ENCODE measurements around the gene TMEM9B.
"Not testable (repeated sequence)": the region's sequence is repeated elsewhere in the genome, so short reads cannot be mapped to it uniquely, and the experiment has no call there.

The TMEM9B gene

DNA sequence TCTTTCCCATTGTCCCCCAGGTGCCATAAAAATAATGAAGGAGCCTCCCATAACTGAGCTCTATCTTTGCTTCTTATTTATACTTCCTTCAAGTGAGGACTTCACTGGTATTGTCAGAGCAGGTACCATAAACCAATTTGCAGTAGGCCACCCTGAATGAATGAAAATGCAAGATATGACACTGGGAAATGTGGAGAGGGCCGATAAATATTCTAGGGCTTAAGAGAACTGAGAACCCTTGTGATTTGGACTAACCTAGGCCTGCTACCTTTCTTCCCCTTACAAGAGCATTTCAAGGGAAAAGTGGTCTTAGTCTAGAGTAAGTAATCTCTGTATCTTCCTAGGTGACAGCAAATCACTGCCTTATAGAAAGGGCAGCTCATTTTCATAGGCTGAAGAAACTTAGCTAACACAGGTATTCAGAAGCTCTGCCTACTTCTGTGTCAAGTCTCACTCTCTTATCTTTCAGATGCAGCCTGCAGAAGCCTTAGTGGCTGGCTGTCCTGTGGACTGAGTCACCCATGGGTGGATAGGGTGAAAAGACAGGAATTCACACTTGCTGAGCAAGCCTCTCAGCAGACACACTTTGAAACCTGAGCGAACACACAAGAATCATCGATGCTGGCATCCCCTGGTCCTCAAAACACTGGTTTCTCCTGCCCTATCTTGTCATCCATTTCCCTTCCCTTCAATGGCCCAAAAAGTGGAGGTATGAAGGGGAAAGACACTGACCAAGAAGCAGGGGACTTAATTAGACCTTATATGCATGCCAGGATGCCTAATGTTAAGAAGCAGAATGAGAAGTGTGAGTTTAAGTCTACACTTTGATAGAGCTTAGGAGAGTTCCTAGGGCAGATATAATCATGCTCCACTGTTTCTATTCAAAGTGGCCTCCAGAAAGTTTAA is 24.3 kb upstream of the TMEM9B start:
- no peaks in the 10 kb centered on the region for H3K36me3 Mint-ChIP-seq
- H3K4me3 Mint-ChIP-seq, result no peak overlapping the region
- no peak overlapping the region for H3K27ac Mint-ChIP-seq
- H3K4me1 Mint-ChIP-seq, result no peaks in the 10 kb centered on the region
- no peak for DNase-seq (ENCODE audit: low spot score in 2 of 2)
- H3K27me3 Mint-ChIP-seq, result peaks cover 9% of the 10 kb centered on the region
- no peak for ATAC-seq (ENCODE audit: low read depth)
- H3K9me3 Mint-ChIP-seq, result no peaks in the 10 kb centered on the region

GRCh38 chr11:8987446-8987845 is 23.2 kb upstream of the TMEM9B start:
- Mint-ChIP-seq H3K4me1 (no peaks in the 10 kb centered on the region), H3K9me3 (no peaks in the 10 kb centered on the region), H3K27me3 (peaks cover 9% of the 10 kb centered on the region), H3K4me3 (no peak overlapping the region), H3K27ac (no peak overlapping the region), H3K36me3 (no peaks in the 10 kb centered on the region)
- no peak for ATAC-seq (ENCODE audit: low read depth)
- no peak for DNase-seq (ENCODE audit: low spot score in 2 of 2)

- H3K27me3 Mint-ChIP-seq, result peaks cover 12% of the 10 kb centered on the region
- ATAC-seq (ENCODE audit: low read depth); H3K9me3 Mint-ChIP-seq; DNase-seq (ENCODE audit: low spot score in 2 of 2); H3K4me1 Mint-ChIP-seq; H3K4me3 Mint-ChIP-seq; H3K36me3 Mint-ChIP-seq; H3K27ac Mint-ChIP-seq: not testable (repeated sequence)
Measured at GRCh38 chr11:8986772-8987171, 22.5 kb upstream of the TMEM9B start.

DNA sequence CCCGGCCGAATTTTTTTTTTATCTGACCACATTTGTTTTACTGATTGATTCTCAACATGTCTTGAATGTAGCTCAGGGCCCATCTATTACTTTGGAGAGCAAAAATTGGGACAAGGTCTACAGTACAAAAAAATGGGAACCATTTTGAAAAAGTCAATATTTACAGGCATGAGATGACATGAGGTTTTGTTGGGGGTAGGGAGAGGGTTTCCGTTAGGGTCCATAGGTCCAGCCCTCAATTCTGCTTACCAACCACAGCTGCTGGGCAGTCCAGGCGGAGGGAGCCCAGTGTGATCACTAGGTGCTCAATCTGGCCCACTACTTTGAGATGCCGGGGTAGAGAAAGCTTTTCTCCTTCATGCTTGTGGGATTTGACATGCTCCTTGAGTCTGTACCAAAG is 21.2 kb upstream of the TMEM9B start:
- H3K27ac Mint-ChIP-seq, result no peak overlapping the region
- H3K36me3 Mint-ChIP-seq, result no peaks in the 10 kb centered on the region
- H3K4me1 Mint-ChIP-seq, result no peaks in the 10 kb centered on the region
- H3K9me3 Mint-ChIP-seq, result no peaks in the 10 kb centered on the region
- no peak overlapping the region for H3K4me3 Mint-ChIP-seq
- H3K27me3 Mint-ChIP-seq, result peaks cover 12% of the 10 kb centered on the region
- ATAC-seq (ENCODE audit: low read depth) (no peak), DNase-seq (ENCODE audit: low spot score in 2 of 2) (no peak)

- DNase-seq (ENCODE audit: low spot score in 2 of 2), result no peak
- H3K27me3 Mint-ChIP-seq, result peaks cover 10% of the 10 kb centered on the region
- no peaks in the 10 kb centered on the region for H3K9me3 Mint-ChIP-seq
- no peaks in the 10 kb centered on the region for H3K36me3 Mint-ChIP-seq
- no peak overlapping the region for H3K4me3 Mint-ChIP-seq
- no peak for ATAC-seq (ENCODE audit: low read depth)
- no peaks in the 10 kb centered on the region for H3K4me1 Mint-ChIP-seq
- no peak overlapping the region for H3K27ac Mint-ChIP-seq
Measured at GRCh38 chr11:8983552-8983951, 19.3 kb upstream of the TMEM9B start.

DNA sequence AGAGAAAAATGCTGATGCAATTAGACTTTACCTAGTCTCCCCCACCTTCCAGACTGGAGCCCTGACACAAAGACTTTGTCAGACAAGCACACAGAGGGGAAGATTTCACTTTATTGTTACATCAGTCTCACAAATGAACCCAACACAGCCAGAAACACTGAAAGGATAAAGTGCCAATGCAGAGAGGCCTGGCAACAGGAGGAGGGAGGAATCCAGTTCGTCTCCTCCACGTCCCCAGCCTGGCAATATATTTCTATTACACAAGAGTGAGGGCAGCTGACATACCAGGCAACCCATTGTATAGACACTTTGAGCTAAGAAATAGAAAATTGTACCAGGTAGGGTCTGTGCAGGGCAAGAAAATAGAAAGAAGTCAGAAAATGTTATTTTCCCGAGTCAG is 16.2 kb upstream of the TMEM9B start:
- DNase-seq (ENCODE audit: low spot score in 2 of 2), result no peak
- H3K4me1 Mint-ChIP-seq, result no peaks in the 10 kb centered on the region
- no peaks in the 10 kb centered on the region for H3K9me3 Mint-ChIP-seq

DNA sequence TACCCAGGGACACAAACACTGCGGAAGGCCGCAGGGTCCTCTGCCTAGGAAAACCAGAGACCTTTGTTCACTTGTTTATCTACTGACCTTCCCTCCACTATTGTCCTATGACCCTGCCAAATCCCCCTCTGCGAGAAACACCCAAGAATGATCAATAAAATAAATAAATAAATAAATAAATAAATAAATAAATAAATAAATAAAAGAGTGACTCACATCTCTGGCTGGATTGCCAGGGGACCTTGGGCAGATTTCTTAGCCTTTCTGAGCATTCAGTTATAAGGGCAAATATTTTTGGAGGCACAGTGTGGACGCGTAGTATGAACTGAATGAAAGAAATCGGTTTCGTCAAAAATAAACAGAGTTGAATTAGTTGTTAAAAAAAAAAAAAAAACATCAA is 15.1 kb upstream of the TMEM9B start:
- not testable (repeated sequence) for H3K4me3 Mint-ChIP-seq; H3K9me3 Mint-ChIP-seq; DNase-seq (ENCODE audit: low spot score in 2 of 2); H3K36me3 Mint-ChIP-seq; H3K4me1 Mint-ChIP-seq; H3K27me3 Mint-ChIP-seq; ATAC-seq (ENCODE audit: low read depth); H3K27ac Mint-ChIP-seq

More for the DNA sequence above, 16.2 kb upstream of the TMEM9B start:
- no peak for ATAC-seq (ENCODE audit: low read depth)
- Mint-ChIP-seq H3K27me3 (peaks cover 3% of the 10 kb centered on the region), H3K4me3 (no peak overlapping the region), H3K36me3 (no peaks in the 10 kb centered on the region), H3K27ac (no peak overlapping the region)

DNA sequence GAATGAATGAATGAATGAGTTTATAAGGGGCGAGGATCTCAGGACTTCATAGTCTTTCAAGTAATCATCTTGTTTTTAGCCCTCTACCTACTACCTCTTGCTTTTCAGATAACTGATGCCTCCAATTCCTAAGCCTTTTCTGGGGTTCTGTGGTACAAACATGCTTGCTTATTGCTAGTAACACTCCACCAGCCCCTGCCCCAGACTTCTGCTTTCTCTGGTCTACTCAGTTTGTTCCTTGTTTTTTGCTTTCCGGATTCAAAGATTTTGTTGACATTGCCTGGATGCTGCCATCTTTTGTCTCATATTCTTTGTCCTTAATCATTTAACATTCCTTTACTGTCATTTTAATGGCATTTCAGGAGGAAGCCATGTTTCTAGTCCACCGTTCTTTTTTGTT is 8.9 kb upstream of the TMEM9B start:
- no peaks in the 10 kb centered on the region for H3K27me3 Mint-ChIP-seq
- no peak for DNase-seq (ENCODE audit: low spot score in 2 of 2)
- no peaks in the 10 kb centered on the region for H3K36me3 Mint-ChIP-seq
- no peak overlapping the region for H3K4me3 Mint-ChIP-seq
- H3K27ac Mint-ChIP-seq, result no peak overlapping the region
- no peak for ATAC-seq (ENCODE audit: low read depth)
- H3K9me3 Mint-ChIP-seq, result no peaks in the 10 kb centered on the region
- H3K4me1 Mint-ChIP-seq, result no peaks in the 10 kb centered on the region

- Mint-ChIP-seq H3K36me3 (no peaks in the 10 kb centered on the region), H3K27ac (no peak overlapping the region), H3K27me3 (no peaks in the 10 kb centered on the region), H3K9me3 (no peaks in the 10 kb centered on the region), H3K4me3 (no peak overlapping the region), H3K4me1 (no peaks in the 10 kb centered on the region)
- no peak for DNase-seq (ENCODE audit: low spot score in 2 of 2)
- ATAC-seq (ENCODE audit: low read depth), result no peak
Measured at GRCh38 chr11:8971924-8972316, 7.7 kb upstream of the TMEM9B start.

- Mint-ChIP-seq H3K4me1 (no peaks in the 10 kb centered on the region), H3K4me3 (no peak overlapping the region), H3K9me3 (no peaks in the 10 kb centered on the region), H3K27me3 (no peaks in the 10 kb centered on the region), H3K36me3 (no peaks in the 10 kb centered on the region), H3K27ac (no peak overlapping the region)
- DNase-seq (ENCODE audit: low spot score in 2 of 2) (no peak), ATAC-seq (ENCODE audit: low read depth) (no peak)
Measured at GRCh38 chr11:8971196-8971923, 7.1 kb upstream of the TMEM9B start.

DNA sequence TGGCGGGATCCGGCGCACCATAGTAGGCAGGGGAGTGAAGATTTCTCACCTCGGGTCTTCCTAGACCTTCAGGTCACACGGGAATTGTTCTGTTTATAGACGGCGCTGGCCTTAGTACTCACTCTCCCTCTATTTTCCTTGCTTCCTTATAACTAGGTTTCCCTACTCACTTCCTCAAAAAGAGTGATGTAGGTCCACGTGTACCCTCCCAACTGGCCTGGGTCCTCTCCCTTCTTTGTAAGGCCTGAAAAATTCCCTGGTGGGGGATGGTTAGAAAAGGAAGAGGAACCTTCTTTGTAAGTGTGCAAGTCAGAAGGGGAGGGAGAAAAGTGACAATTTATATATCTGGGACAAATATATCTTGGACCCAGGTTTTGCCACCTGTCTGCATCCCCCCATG is 2.9 kb upstream of the TMEM9B start:
- H3K9me3 Mint-ChIP-seq, result no peaks in the 10 kb centered on the region
- H3K27me3 Mint-ChIP-seq, result no peaks in the 10 kb centered on the region
- H3K4me1 Mint-ChIP-seq, result peaks cover 13% of the 10 kb centered on the region
- H3K4me3 Mint-ChIP-seq, result no peak overlapping the region
- DNase-seq (ENCODE audit: low spot score in 2 of 2) (no peak), ATAC-seq (ENCODE audit: low read depth) (no peak)
- H3K27ac Mint-ChIP-seq, result no peak overlapping the region
- H3K36me3 Mint-ChIP-seq, result no peaks in the 10 kb centered on the region

DNA sequence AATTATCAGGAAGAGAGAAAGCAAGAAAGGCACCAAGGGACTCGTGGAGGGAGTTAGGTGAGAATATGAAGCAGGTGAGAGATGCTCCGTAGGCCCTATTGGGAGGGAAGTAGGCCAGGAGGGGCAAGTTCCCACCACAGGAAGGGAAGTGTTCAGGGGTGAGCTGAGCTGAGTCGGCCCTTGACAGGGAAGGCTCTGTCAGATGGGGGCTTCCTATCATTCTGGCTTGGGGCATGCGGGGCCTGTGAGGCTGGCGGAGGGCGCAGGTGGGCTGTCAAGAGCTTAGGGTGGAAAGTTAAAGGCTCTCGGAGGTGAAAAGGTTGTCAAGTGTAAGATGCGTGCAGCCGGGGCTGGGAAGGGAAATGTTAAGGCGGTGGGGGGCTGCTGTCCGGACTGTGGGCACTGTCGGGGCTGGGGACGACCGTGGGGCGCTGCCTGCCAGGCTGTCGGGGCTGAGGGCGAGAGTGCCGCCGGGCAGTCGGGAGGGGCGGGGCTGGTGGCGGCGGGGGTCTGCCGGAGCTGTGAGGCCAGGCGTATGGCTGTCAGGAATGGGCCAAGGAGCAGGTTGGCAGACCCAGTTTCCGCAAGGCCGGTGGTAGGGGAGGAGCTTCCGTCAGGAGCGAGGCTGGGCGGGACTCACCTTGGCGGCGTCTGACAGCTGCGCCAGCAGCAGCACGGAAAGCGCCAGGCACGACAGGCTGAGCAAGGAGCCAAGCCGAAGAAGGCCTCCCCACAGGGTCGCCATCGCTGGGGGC is 496 bp downstream of the TMEM9B start:
- Mint-ChIP-seq H3K4me3 (peak overlapping the region; percentile 96), H3K9me3 (no peaks in the 10 kb centered on the region), H3K27ac (peak overlapping the region; percentile 94), H3K36me3 (peaks cover 4% of the 10 kb centered on the region), H3K4me1 (peaks cover 19% of the 10 kb centered on the region), H3K27me3 (no peaks in the 10 kb centered on the region)
- DNase-seq (ENCODE audit: low spot score in 2 of 2) (no peak), ATAC-seq (ENCODE audit: low read depth) (peak; percentile 76)

DNA sequence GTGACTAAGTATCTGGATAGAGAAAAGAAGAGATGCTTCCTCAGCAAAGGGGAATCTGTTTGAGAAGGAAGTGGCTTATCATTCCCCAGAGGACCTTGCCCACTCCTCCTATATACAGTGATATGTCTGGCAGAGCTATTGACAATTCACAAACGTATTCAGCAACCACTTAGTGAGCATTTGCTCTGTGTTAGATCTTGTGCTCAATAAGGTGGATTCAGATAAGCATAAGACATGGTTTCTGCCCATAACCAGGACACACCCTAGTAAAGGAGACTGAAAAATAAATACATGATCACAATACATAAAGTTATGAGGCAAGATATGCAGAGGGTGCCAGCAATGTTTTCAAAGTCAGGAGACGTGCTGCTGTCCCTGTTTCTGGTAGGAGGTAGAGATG is 1.4 kb downstream of the TMEM9B start:
- peak overlapping the region; percentile 94 for H3K27ac Mint-ChIP-seq
- H3K36me3 Mint-ChIP-seq, result peaks cover 4% of the 10 kb centered on the region
- ATAC-seq (ENCODE audit: low read depth), result no peak
- H3K27me3 Mint-ChIP-seq, result no peaks in the 10 kb centered on the region
- H3K4me3 Mint-ChIP-seq, result peak overlapping the region; percentile 71
- peaks cover 19% of the 10 kb centered on the region for H3K4me1 Mint-ChIP-seq
- no peak for DNase-seq (ENCODE audit: low spot score in 2 of 2)
- H3K9me3 Mint-ChIP-seq, result no peaks in the 10 kb centered on the region

GRCh38 chr11:8961401-8961800 is 2.8 kb downstream of the TMEM9B start:
- ATAC-seq (ENCODE audit: low read depth) (no peak), DNase-seq (ENCODE audit: low spot score in 2 of 2) (no peak)
- Mint-ChIP-seq H3K9me3 (no peaks in the 10 kb centered on the region), H3K27ac (no peak overlapping the region), H3K4me1 (peaks cover 19% of the 10 kb centered on the region), H3K36me3 (peaks cover 7% of the 10 kb centered on the region), H3K4me3 (no peak overlapping the region), H3K27me3 (no peaks in the 10 kb centered on the region)

Data from memory B cell (primary cell).